ENCODE measurements around the gene DOCK8.
"Not testable (repeated sequence)": the region's sequence is repeated elsewhere in the genome, so short reads cannot be mapped to it uniquely, and the experiment has no call there.

DOCK8 gene

DNA sequence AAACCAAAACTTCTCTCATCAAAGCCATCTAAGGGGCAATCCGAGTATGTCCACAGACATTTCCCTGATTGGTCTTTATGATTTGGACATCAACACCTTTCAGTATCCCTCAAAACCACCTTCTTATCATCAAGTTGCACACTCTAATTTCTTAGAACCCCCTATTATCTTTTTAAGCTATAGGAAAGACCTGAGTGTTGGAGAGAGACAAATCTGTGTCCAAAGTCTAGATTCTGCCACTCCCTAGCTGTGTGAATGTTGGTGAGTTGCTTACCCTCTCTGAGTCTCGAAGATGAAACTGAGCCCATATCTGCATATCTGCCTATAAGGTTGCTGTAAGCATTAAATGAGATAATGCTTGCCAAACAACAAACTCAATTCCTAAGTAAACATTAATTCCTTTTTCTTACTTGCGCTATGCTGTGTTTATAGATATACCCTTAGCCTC is 159.1 kb downstream of the DOCK8 start:
- DNase-seq: no peak

DNA sequence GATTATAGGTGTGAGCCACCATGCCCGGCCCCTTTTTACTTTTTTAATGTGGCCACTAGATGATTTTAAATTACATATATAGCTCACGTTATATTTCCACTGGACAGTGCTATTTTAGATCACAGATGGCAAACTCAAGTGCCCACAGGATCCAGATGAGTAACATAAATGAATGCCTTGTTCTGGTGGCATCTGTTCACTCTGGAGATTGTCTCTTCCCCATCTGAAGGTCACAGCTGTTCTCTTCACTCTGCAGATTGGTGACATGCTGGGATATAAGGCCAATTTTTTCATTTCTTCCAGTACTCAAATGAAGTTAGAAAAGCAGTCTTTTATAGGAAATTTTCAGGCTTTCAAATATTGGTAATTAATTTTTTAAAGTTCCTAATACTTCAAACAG is 160.1 kb downstream of the DOCK8 start:
- DNase-seq: no peak

DNA sequence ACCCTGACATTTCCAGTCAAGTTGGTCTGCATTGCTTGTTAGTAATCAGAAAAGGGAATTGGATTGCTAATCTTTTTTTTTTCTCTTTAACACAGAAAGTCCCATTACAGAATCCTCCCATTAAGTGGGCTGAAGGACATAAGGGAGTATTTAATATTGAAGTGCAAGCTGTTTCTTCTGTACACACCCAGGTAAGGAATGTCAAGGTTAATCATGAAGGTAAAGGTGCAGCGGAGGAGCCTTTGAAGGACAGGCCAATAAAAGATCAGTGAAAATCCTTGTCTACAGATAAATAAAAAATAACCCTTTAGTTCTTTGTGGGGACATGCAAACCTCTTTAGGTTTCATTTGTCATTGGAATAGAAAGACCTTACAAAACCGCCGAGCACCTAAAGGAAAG is 161.4 kb downstream of the DOCK8 start:
- DNase-seq: no peak

DNA sequence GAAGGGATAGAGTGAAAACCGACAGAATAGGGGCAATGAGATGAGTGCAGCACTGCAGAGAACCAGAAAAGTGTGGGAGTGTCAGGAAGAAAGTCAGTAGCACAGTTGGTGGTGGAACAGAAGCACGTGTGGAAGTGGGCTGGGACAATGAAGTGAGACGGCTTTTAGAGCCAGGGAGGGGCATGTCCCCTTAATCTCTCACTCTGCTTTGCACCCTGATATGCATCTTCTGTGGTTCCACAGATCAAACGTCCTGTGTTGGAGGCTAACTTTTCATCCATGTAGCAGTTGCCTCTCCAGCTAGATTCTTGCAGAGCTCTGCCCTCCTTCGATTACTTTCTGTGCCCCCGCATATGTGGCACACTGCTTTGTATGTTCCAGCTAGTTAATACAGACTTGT is 163.6 kb downstream of the DOCK8 start:
- DNase-seq: no peak

DNA sequence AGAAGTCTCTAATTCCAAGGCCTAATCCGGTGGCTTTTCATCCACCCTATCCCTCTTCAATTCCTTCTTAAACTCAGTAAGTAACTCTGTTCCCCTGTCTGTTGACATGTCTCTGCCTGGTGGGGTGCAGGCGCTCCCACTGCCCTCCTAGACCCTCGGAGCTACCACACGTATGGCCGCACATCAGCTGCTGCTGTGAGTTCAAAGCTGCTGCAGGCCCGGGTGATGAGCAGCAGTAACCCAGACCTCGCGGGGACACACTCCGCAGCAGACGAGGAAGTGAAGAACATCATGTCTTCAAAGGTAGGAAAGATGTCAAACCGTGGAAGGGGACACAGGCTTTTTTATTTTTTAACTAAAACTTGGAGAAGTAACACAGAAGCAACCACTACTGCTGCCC is 167.7 kb downstream of the DOCK8 start:
- no peak for DNase-seq

DNA sequence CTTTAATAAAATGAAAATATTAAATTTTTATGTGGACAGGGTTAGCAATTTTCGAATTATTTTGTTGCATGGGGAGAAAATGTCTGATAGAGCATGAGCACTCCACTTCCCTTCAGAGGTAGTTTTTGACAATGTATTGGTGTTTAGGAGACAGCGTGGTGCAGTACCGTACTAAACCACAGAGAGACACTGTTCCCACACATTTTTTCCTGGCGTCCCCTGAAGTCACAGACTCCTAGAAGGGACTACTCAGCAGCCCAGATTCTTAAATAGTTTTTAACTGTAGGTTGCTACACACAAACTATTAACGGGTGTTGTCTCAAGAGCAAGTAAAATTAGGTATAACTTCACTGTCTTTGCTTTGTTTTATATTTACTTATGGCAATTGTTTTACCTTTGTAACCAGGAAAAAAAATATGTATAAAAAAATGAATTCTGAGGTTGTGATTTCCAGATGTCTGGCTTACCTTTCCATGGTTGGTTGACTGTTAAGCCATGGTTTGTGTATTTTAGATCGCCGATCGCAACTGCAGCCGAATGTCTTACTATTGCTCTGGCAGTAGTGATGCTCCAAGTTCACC is 171.2 kb downstream of the DOCK8 start:
- peak; percentile 54 for DNase-seq

DNA sequence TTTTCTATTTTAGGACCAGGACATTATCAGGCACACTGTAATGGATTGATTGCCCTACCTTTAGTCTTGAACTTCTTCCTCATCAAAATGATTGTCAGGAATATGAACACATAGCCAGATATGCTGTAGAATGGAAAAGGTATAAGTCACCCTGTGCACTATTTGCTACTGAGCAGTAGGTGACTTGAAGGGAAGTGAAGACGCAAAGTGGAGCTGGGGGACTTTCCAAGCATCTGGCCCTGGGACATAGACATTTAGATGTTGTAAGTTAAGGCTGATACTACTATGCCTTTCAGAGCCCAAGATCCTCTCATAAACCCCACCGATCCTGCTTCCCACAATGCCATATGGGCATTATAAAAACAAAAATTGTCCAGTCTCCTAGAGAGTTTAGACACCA is 174.5 kb downstream of the DOCK8 start:
- DNase-seq: no peak

DNA sequence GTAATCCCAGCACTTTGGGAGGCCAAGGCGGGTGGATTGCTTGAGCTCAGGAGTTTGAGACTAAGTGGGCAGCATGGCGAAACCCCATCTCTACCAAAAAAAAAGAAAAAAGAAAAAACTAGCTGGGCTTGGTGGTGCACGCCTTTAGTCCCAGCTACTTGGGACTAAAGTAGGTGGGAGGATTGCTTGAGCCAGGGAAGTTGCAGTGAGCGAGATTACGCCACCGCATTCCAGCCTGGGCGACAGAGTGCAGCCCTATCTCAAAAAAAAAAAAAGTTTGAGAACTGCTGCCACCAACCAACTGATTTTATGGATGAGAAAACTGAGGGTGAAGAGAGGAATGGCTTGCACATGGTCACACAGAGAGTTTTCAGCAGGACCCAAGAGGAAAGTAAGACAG is 175.1 kb downstream of the DOCK8 start:
- DNase-seq: no peak

DNA sequence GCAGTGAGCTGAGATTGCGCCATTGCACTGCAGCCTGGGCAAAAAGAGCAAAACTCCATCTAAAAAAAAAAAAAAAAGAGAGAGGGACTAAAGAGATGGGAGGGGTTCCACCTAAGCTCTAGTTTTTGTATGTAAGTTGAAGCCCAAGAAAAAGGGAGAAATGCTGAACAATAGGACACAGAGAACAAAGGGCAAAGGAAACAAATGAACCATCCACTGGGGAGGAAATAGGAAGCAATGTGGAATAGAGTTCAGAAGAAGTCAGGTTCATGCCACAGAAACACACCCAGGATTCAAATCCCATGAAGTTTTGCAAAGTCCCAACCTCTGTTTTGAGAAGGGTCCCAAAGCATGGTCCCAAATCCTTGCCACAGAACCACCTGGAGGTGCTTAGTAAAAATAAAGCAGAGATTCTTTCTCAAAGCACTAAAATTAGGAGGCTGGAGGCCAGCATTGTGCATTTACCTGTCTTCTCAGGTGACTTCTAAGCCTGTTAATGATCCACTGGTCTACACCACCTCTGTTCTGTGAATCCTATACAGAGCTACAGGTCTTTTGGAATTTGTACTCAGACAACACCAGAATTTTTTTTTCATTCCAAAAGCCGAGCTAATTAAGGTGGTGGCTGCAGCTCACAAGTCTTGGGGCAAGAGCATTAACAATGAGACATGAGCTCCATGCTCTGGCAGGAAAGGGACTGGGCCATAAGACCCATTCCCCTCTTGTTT is 177.6 kb downstream of the DOCK8 start:
- no peak for DNase-seq

DNA sequence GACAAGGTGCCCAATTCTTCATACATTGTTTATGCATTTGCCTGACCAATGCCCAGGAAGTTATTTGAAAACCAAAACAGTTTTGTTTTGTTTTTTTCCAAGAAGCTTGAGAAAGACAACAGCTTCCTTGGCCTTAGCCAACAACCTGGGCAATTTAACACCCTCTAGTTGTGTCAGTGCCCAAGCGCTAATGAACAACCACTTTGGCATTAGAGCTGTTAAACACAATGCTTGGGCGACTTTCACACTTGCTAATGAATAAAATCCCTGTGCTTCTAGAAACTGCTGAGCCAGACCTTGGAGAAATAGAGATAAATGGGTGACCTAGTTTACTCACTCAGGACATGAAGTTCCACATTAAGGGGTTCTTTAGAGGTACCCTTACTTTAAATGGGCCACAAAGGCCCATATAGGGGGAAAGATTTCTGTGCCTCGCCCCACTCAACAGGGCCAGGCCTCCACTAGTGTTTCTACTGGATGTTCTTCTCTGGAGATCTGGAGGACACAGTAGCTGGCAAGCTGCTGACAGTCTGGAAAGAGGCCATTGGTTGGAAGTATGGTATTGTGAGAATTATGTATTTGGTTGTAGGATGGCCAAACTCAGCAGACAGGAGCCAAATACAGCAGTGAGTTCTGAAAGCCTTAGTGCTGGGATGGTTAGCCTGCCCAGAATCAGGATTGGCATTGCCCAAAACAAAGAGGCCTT is 179.8 kb downstream of the DOCK8 start:
- DNase-seq: no peak

DNA sequence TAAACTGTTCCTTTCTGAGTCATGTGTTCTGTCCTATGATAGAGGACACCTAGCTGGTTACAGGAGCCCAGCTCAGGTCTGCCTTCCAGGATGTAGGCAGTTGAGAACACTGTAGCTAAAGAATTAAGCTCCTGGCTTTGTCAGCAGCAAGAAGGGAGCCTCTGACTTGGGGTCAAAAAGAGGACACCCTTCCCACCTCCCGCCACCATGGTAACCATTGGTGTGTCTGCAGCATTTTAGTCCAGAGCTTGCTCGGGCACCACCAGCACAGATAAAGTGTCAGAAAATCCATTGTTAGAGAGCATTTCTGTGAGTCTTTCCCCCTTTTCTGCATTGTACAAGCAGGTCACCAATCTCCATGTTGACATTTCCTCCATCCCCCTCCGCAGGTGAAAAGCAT is 181.7 kb downstream of the DOCK8 start:
- no peak for DNase-seq

DNA sequence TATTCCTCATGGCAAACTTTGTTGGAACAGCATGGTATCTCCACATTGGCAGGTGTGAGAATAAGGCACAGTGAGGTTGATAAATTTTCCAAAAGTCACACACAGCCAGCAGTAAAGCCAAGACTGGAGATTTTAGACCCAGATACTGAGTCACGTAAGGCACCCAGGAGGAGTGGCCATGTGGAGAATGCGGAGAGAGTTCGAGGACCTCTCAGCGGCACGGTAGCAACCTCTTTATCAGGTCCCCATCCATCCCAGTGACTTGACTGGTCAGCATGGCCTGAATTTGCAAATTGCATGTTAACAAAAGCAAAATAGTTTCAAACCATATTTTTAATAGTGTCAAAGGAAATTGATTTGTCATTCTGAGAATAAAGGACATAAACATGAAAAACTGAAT is 183.4 kb downstream of the DOCK8 start:
- no peak for DNase-seq

DNA sequence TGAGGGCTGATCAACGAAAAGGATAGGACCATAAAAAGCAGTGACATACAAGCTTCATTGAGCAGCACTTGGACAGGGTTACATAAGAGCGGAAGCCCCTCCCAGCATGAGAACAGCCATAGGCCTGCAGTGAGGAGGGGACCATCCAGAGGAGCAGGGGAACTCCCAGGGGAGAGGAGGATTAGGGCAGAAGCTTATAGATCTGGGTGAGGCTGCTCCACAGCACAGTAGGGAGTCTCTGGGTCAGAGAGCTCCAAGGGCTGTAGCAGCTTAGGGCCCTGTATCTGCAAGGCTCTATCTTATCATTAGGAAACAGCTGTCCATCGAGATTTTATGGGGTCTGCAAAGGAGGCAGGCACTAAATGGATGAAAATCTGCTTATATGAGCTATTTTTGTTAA is 186.6 kb downstream of the DOCK8 start:
- no peak for DNase-seq

DNA sequence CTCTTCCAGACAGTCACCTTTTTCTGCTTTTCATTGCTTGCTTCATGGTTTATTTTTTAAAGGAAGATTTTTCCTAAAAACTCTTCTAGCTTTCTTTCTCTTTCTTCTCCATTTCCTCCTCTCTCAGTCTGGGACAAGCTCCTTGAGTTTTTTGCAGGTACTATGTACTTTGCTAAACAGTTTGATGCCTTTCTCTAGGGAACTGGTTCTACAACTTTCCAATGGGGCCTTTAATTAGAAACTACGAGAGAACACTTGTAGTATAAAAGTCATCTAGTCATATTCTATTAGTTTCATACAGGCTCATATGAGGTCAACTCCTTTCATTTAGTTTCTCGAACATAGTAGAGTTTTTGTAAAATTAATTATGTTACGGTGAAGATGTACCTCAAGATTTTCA is 189.6 kb downstream of the DOCK8 start:
- DNase-seq: no peak

DNA sequence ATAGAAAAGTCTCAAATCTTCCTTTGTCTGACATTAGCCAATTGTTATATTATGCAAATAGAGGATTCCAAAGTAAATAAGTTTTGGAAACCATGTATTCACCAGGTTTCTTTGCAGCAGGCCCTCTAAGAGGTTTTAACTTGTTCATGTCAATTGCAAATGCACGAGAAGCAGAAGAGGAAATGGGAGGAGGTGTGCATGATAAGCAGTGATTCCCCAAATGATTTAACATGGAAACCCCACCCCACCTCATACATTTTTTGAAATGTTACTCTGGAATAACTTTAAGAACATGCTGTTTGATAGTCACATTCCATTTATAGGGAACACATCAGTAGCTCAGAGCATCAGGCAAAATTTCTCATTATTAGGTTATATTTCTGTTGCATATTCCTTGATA is 190.7 kb downstream of the DOCK8 start:
- no peak for DNase-seq

DNA sequence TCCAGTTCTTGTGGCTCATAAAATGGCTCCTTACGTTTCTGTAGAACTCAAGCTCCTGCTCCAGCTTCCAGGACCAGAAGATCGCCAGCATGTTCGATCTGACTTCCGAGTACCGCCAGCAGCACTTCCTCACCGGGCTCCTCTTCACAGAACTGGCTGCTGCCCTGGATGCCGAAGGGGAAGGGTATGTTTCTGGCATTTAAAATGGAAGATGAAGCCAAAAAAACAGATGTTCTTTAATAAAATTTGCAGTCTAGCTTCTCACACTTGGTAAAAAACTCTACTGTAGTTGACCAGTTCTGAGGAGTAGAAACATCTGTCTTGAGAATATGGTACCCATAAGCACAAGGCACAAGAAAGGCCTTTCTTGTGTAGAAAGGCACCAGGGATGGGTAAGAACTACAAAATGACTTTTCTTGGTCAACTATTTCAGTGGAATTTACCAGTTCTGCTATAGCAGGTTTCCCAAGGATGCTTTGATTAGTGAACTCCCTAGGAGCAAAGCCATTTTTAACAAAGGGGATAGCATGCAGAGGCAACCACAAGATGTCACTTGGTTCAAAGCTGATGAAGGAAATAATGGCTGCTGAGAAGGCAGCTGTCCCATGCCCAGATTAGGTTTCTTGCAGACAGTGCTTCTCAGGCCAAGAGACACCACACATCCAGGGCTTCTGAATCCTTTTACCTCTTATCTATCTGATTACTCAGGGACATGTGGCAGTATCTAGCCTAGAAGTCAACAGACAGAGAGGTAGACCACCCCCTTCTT is 192.4 kb downstream of the DOCK8 start:
- DNase-seq: no peak

DNA sequence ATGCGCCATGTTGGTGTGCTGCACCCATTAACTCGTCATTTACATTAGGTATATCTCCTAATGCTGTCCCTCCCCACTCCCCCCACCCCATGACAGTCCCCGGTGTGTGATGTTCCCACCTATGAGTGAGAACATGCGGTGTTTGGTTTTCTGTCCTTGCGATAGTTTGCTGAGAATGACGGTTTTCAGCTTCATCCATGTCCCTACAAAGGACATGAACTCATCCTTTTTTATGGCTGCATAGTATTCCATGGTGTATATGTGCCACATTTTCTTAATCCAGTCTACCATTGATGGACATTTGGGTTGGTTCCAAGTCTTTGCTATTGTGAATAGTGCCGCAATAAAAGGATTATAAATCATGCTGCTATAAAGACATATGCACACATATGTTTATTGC is 195.0 kb downstream of the DOCK8 start:
- DNase-seq: not testable (repeated sequence)

DNA sequence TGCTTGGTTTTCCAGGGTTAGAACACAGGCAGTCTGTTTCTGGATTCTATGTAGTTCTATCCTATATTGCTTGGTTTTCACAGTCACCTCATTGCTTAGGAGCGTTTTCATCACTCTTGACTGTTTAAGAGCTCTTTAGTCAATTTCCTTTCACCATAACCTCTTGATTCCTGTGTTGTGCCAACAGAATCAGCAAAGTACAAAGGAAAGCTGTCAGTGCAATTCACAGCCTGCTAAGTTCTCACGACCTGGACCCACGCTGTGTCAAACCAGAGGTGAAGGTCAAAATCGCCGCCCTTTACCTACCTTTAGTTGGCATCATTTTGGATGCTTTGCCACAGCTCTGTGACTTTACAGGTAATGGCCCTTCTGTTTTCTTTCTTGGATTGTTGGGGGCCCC is 199.9 kb downstream of the DOCK8 start:
- DNase-seq: no peak

DNA sequence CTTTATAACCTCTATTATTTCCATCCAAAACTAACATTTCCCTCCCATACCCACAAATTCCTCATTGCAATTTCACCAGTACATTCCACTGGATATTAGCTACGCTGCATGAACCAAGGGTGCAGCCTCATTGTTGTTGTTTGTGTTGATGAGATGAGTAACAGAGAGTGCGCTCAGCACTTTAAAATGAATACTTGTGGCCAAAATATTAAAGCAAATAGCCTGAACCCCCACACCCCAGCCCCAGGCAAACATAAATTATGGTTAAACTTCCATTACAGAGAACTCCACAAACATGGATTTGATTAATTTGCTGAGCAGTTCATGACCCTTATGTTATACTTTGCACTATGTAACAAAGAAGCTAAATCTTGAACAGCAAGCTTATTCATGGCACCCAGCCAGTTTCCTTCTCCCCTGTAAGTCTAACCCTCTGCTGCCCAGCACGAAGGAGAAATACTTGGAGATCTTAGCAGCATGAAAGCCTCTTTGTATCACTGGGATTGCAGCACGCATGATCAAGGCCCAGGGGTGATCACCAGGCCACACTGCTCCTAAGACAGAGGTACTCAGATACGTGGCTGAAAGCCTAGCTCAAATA is 205.0 kb downstream of the DOCK8 start:
- DNase-seq: no peak

DNA sequence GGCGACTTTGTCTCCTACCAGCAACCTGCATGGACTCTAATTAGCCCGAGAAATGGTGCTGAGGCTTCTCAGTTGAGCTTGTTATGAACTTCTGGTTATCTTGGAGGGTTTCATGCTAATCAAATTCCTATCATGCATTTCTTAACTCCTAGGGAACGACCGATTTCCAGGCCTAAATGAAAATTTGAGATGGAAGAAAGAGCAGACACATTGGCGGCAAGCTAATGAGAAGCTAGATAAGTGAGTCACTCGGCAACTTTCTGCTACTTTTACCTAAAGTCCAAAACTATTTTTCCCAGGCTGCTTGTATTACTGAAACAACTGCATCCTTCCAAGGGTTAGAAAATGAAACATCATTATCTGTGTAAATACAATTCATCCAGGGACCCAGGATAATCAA is 207.2 kb downstream of the DOCK8 start:
- no peak for DNase-seq

DNA sequence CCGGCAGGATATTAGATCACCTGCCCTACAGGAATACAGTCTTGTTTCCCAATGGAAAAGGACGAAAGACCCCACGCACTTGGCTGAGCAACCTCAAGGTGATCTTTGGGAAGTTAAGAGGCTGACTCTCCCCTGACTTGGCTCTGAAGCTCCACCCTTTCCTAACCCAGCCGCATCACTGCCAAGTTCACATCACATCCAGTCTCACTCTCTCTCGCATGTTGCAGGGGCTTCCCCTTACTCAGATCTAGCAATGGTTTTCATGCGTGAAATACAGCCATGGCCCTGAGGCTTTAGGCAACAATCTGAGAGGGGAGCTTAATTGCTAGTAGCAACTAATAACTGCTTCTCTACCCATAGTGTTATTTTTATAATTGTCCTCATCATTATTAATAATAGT is 211.6 kb downstream of the DOCK8 start:
- DNase-seq: no peak

DNA sequence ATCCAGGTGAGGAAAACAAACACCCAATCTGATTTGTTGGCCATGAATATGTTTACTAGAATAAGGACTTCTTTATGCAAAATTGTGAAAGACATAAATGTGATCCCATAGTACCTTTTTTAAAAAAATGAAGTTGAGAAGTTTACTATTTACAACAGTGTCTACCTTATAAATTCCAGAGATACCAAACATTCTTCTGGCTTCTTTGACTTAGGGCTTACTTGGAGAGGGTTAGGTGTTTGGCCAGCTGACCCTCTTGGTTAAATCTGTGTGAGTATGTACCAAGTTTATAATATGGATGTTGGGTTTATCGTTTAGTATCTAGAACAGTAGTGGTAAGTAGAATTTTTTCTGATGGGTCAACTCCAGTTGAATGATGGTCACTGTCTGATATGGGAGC is 212.3 kb downstream of the DOCK8 start:
- no peak for DNase-seq

DNA sequence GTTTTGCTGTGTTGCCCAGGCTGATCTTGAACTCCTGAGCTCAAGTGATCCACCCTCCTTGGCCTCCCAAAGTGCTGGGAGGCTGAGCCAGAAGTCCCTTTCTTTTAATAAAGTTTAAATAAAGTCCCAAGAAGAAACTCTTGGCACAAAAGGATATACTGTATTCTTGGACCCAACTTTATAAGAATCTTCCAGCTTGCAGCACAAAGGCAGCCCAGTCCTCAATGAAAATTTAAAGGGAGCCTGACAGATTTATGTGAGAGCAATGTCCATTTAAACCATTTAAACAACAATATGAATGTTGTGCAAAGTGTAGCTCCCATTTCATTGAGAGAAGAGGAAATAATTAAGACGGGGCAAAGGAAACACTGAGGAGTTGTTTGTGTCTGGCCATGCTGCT is 217.0 kb downstream of the DOCK8 start:
- DNase-seq: no peak
